HFFc6 (cell line): Measurements from ENCODE around the gene ARSB. TPM values are rescaled to one million over a fixed set of nuclear protein-coding genes. Genes with fewer than 3 reads are reported as not detected.
A peak's percentile ranks its signal among the peaks of the same experiment; 100 is the strongest.

Experiments used
- DNase-seq: peaks from one replicate; pipeline ENCODE4 v3.0.0-alpha.2; 2018
- H3K27ac Mint-ChIP-seq: 2 replicates; pipeline ENCODE4 v1.8.0; 2020; ENCODE audit warnings: mild to moderate bottlenecking, mixed read lengths
- H3K27me3 Mint-ChIP-seq: 2 replicates; pipeline ENCODE4 v1.8.0; 2021; ENCODE audit warnings: mild to moderate bottlenecking, moderate library complexity, mixed read lengths; ENCODE audit not compliant: insufficient read depth
- H3K36me3 Mint-ChIP-seq: 2 replicates; pipeline ENCODE4 v1.8.0; 2021; ENCODE audit warnings: low read depth, mixed read lengths
- H3K4me1 Mint-ChIP-seq: 2 replicates; pipeline ENCODE4 v1.8.0; 2020; ENCODE audit warnings: low read depth, mixed read lengths
- H3K4me3 Mint-ChIP-seq: 2 replicates; pipeline ENCODE4 v1.8.0; 2020; ENCODE audit warnings: mild to moderate bottlenecking, moderate library complexity, mixed read lengths
- H3K9me3 Mint-ChIP-seq: 2 replicates; pipeline ENCODE4 v1.8.0; 2020; ENCODE audit warnings: mild to moderate bottlenecking, mixed read lengths
- total RNA-seq, 6 experiments: library from RNA; stranded (reverse); fragmentation: NEBNext Ultra II Directional; extraction: Animal tissue kit (Norgen Biotek cat#: 25700); gene quantifications; 2 replicates in 1 of 6; 3 replicates in 5 of 6; pipeline ENCODE4 v1.2.3, GENCODE V29; 2021
- TF ChIP-seq, protein P1 (sequence below): fragments of 200-600 bp; sonication (generic); IDR thresholded peaks from 2 replicates; pipeline ENCODE4 v1.5.0; 2021; ENCODE audit warnings: antibody characterized with exemption, mild to moderate bottlenecking

ARSB gene
- total RNA-seq, 6 experiments from 2014 or later = 24.4 to 32.7 (median 27.8) TPM

DNA sequence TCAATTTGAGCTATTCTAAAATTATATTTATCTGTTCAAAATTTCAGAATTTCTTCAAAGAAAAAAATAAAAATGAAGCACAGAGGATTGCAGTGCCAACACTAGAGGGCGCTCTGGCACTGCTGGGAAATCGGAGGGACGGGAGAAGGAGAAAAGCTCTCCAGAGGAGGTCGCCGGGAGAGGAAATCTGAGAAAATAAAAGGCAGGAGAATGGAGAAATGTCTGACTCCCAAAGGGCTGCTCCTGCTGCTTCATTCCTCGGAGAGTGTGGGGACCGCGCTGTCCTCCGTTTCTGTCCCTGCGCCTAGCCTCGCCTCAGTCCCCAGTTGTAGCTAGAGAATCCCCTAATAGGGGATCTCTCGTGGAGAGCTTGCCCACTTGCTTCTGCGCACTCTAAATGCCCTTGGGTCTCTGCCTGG is 40.0 kb upstream of the ARSB start:
- TF ChIP-seq, protein P1, sequence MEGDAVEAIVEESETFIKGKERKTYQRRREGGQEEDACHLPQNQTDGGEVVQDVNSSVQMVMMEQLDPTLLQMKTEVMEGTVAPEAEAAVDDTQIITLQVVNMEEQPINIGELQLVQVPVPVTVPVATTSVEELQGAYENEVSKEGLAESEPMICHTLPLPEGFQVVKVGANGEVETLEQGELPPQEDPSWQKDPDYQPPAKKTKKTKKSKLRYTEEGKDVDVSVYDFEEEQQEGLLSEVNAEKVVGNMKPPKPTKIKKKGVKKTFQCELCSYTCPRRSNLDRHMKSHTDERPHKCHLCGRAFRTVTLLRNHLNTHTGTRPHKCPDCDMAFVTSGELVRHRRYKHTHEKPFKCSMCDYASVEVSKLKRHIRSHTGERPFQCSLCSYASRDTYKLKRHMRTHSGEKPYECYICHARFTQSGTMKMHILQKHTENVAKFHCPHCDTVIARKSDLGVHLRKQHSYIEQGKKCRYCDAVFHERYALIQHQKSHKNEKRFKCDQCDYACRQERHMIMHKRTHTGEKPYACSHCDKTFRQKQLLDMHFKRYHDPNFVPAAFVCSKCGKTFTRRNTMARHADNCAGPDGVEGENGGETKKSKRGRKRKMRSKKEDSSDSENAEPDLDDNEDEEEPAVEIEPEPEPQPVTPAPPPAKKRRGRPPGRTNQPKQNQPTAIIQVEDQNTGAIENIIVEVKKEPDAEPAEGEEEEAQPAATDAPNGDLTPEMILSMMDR = peak; percentile 99
- no peaks in the 10 kb centered on the region for H3K9me3 Mint-ChIP-seq

DNA sequence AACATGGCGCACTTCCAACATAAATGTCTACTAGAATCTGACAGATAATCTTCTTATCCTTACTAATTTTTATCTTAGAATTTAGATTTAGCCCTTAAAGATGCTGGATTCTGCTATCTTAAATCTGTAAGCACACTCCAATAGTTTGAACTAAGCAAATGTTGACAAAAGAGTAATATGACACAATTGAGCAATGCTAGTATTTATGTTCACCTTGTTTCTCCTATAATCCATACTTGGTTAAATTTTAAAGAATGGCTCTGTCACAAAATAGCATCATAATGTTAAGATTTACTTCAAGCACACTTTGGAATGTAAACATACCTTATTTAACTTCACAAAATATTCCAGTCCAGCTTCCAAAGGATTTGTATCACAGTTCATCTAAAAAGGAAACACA is 38.8 kb upstream of the ARSB start:
- H3K27me3 Mint-ChIP-seq = peaks cover 12% of the 10 kb centered on the region
- peaks cover 38% of the 10 kb centered on the region for H3K4me1 Mint-ChIP-seq
- no peak overlapping the region for H3K27ac Mint-ChIP-seq
- TF ChIP-seq, protein P1 = no peak
- no peak for DNase-seq
- H3K9me3 Mint-ChIP-seq = no peaks in the 10 kb centered on the region
- H3K36me3 Mint-ChIP-seq = no peaks in the 10 kb centered on the region
- peak overlapping the region; percentile 83; the same call in 1 of the 2 replicates for H3K4me3 Mint-ChIP-seq

More for the DNA sequence above, 40.0 kb upstream of the ARSB start:
- Mint-ChIP-seq H3K27me3 (peaks cover 13% of the 10 kb centered on the region), H3K36me3 (no peaks in the 10 kb centered on the region), H3K27ac (no peak overlapping the region), H3K4me1 (peaks cover 37% of the 10 kb centered on the region), H3K4me3 (peak overlapping the region; percentile 83)
- DNase-seq = peak; percentile 49

DNA sequence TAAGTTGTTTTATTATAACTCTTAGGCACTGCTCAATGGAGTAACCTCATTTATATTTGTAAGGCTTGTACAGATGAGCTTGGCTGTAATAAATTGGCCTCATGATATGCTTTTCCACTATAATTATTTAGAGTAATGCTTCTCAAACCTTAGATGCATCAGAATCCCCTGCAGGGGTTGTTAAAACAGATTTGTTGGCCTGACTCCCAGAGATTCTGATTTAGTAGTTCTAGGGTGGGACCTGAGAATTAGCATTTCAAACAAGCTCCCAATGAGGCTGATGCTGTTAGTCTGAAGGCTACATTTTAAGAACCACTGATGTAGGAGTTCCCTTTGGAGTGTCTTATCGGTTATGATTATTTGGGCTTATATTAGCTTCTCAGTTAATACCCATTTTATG is 38.2 kb upstream of the ARSB start:
- Mint-ChIP-seq H3K4me1 (peaks cover 38% of the 10 kb centered on the region), H3K27me3 (peaks cover 13% of the 10 kb centered on the region), H3K9me3 (no peaks in the 10 kb centered on the region), H3K4me3 (no peak overlapping the region), H3K27ac (no peak overlapping the region), H3K36me3 (no peaks in the 10 kb centered on the region)
- TF ChIP-seq, protein P1 = no peak
- no peak for DNase-seq

DNA sequence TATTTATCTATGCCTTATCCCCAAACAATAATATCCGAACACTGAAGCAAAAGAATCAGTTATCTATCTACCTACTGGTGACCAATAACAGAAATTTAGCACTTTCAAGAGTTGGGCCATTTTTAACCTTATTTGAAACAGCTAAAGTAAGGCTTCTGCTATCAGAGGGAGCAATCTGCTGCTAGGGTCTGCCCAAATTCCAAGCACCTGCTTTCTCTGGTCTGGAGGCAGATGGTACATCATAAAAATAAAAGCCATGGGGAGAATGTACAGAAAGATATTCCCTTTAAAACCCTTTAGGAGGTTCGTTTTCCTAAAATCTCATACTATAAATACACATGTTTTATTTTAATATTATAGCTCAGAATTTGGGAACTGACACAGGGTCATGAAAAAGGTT is 37.7 kb upstream of the ARSB start:
- no peaks in the 10 kb centered on the region for H3K36me3 Mint-ChIP-seq
- peaks cover 10% of the 10 kb centered on the region for H3K27me3 Mint-ChIP-seq
- no peaks in the 10 kb centered on the region for H3K9me3 Mint-ChIP-seq
- TF ChIP-seq, protein P1 = no peak
- H3K4me1 Mint-ChIP-seq = peaks cover 38% of the 10 kb centered on the region
- H3K4me3 Mint-ChIP-seq = no peak overlapping the region
- DNase-seq = no peak
- no peak overlapping the region for H3K27ac Mint-ChIP-seq

DNA sequence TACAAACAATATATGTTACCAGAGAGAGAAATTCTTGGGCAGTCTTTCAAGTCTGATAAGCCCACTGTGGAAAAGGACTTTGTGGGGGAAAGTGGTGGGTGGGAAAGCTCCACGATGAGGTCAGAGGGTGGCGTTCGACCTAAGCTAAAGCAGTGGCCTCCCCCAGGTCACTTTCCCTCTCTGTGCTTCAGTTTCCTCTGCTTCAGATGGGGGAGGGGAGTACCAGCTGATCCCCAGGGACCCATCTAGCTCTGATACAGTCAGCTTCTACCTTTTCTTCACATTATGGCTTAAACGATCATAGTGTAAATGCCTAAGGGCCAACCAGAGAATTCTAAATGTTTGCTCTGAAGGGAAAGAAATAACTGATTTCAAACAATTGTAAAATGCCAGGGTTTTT is 36.6 kb upstream of the ARSB start:
- H3K27ac Mint-ChIP-seq = no peak overlapping the region
- H3K9me3 Mint-ChIP-seq = no peaks in the 10 kb centered on the region
- peaks cover 38% of the 10 kb centered on the region for H3K4me1 Mint-ChIP-seq
- H3K4me3 Mint-ChIP-seq = no peak overlapping the region
- TF ChIP-seq, protein P1 = no peak
- no peaks in the 10 kb centered on the region for H3K36me3 Mint-ChIP-seq
- DNase-seq = no peak
- H3K27me3 Mint-ChIP-seq = peaks cover 6% of the 10 kb centered on the region
